ENCODE measurements around the gene IQCH.
"Not testable (repeated sequence)": the region's sequence is repeated elsewhere in the genome, so short reads cannot be mapped to it uniquely, and the experiment has no call there.

The IQCH gene

DNA sequence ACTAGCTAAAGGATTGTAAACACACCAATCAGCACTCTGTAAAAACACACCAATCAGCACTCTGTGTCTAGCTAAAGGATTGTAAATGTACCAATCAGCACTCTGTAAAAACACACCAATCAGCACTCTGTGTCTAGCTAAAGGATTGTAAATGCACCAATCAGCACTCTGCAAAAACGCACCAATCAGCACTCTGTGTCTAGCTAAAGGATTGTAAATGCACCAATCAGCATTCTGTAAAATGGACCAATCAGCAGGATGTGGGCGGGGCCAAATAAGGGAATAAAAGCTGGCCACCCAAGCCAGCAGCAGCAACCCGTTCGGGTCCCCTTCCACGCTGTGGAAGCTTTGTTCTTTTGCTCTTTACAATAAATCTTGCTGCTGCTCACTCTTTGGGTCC, 8.0 kb upstream of the IQCH start:
- not testable (repeated sequence) for DNase-seq (ENCODE audit: low read depth in 2 of 2)

DNA sequence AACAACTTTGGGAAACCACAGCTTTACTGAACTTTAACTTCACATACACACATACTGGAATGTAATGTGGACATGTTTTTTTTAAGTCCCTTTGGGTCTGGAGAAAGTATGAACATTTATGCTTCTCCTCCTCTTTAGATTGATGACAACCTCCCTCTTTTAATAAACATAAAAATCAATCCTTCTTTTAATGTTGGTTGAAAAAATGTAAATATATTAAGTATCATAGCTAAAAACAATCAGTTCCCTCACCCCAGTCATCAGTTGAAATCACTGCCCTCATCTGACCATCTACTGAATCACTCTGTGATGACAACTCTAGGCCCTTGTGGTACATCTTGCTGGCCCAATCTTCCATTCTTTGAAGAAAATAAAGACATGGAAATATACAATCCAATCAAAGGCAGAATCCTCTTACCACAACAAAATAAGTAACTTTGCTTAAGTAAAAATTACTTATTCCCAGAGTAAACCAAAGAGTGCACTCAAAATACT, 6.5 kb upstream of the IQCH start:
- no peak for DNase-seq (ENCODE audit: low read depth in 2 of 2)

DNA sequence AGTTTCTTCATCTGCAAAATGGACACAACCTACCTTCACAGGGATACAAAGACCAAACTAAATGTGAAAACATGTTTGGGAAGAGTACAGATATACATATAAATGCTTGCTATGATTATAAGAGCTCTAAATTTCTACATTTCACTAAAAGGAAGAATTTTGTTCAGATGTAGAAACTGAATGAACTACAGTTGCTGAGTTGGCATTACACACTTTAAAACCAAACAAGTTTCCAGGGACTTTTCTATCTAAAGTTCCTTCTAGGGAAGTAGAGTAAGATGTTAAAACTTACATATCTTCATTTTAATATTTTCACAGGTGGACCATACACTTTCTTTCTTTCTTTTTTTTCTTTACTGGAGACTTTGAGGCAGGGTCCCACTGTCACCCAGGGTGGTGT, 4.8 kb upstream of the IQCH start:
- no peak for DNase-seq (ENCODE audit: low read depth in 2 of 2)

DNA sequence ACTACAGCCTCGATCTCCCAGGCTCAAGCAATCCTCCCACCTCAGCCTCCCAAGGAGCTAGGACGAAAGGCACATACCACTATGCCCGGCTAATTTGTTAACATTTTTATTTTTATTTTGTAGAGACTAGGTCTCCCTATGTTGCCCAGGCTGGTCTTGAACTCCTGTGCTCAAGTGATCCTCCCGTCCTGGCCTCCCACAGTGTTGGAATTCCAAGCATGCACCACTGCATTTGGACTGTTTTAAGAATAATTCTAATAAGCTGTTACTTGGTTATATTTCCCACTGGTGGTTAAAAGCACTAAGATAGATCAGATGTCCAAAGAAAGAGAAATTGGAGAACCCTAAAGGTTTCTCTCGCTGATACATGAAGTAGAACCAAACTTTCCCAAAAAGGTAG, 3.3 kb upstream of the IQCH start:
- no peak for DNase-seq (ENCODE audit: low read depth in 2 of 2)

DNA sequence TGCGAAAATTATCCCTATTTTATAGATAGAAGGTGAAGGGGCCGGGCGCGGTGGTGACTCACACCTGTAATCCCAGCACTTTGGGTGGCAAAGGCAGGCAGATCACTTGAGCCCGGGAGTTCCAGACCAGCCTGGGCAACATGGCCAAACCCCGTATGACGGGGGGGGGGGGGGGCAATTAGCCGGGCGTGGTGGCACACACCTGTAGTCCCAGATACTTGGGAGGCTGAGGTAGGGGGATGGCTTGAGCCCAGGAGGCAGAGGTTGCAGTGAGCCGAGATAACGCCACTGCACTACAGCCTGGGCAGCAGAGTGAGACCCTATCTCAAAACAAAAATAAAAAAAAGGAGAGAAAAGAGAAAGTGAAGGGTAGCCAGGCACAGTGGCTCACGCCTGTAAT, 1.5 kb upstream of the IQCH start:
- no peak for DNase-seq (ENCODE audit: low read depth in 2 of 2)

DNA sequence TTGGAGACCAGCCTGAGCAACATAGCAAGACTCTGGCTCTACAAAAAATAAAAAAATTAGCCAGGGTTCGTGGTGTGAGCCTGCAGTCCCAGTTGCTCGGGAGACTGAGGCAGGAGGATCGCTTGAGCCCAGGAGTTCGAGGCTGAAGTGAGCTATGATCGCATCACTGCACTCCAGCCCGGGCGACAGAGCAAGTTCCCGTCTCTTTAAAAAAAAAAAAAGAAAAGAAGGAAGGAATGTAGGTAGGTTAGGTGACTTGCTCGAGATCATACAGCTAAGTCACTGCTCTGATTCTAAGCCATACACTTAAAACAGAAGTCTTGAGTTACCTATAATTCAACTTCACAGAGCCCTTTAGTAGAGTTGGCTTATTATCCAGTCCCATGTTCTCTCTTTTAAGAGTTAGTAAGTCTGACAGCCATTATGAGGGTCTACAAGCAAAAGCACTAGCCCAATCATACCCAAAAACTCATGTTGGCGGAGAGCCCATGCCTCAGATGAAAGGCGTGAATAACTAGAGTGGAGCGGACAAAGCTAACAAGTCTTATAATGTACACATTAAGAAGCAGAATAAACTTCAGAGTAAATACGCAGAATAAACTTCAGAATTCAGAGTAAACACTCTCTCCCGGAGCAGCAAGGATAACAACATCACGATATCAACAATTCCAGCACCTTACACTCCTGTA, 893 bp upstream of the IQCH start:
- DNase-seq (ENCODE audit: low read depth in 2 of 2) = no peak

DNA sequence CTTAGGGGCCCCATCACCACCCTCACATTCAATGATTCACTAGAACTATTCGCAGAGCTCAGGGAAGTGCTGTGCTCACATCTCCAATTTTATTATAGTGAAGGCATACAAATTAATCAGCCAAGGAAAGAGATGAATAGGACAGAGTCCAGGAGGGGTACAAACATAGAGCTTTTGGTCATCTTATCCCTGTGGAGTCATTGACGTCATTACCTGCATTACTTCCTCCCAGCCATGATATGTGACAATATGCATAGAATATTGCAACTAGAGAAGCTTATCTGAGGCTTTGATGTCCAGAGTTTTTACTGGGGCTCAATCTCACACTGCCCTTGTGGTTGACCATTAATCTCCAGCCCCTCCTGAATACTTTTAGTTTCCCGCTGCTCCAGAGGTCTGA, 1.5 kb downstream of the IQCH start:
- DNase-seq (ENCODE audit: low read depth in 2 of 2) = no peak

DNA sequence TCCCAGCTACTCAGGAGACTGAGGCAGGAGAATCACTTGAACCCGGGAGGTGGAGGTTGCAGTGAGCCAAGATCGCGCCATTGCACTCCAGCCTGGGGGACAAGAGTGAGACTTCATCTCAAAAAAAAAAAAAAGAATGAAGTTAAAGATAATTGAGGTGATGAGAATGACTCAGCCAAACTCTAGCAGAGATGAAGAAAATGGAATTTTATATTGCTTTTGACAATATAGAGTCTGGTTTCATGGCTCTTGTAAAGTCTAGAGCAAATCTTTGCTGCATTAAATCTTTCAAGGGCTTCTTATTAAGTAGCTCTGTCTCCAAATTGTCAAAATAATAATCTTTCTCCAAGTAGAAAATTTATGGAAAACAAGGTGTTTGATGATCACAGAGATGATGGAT, 3.8 kb downstream of the IQCH start:
- DNase-seq (ENCODE audit: low read depth in 2 of 2) = not testable (repeated sequence)

DNA sequence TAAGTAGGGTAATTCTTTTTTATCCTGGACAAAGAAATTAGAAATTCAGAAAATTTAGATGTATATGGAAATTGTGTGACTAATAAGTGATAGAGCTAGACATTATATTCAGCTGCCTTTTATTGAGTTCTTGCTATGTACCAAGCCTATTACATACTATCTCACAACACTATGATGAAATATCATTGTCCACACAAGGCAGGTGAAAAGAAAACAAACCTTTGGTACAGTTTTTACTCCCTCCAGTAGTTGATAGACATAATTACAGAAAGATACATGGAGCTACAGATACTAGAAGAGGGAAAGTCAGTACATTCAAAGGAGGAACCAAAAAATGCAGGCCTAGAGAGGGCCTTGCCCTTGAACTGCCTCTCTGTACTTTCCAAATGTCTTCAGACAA, 4.8 kb downstream of the IQCH start:
- DNase-seq (ENCODE audit: low read depth in 2 of 2) = no peak

DNA sequence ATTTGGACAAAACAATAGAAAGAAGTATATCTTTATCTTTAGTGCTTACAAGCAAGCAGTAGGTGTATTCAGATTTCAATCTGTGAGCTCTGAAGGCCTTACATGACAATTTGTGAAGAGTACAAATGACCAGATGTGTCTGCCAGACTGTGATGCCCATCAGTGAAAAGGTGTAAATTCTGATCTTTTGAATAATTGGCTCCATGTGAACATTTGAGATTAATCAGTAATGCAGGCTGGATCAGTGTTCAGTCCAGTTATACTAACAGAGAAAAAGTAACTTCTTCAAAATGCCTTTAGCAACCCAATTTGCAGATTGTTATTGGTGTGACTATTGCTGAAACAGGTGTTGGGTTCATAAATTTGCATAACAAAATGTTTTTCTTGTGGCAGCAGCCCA, 5.2 kb downstream of the IQCH start:
- no peak for DNase-seq (ENCODE audit: low read depth in 2 of 2)

DNA sequence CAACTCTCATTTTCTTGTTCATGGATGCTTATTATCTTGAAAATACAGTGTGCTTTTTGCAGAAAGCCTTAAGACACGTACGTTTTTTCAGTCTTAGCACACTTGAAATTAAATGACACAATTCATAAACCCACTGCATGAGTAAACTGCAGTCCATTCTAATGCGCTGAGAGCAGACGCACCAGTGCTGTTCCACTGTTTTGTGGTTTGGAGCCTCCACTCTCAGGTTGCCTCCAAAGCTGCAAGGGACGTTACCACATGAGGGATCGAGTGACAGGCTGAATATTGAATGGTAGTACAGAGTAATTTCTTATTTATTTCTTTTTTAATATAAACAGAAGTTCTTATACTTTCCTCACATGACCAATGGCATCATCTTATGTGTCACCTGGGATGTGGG, 12.3 kb downstream of the IQCH start:
- DNase-seq (ENCODE audit: low read depth in 2 of 2) = no peak

DNA sequence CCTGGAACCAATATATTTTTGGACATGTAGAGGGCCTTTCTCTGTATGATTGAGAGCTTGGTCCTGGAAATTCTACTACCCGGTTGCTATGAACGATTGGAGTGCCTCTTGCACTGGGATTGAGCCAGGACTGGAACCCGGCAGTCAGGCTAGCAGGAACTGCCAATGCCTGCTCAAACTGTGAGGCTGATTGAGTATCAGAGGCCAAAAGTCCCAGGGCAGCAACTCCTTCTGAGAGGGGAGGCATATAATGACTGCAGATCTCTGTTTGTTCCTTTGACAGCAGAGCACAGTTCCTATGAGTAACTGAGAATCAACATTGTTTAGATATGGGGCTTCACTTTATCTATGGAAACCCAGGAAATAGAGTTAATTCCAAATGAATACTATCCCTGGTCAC, 12.9 kb downstream of the IQCH start:
- no peak for DNase-seq (ENCODE audit: low read depth in 2 of 2)

DNA sequence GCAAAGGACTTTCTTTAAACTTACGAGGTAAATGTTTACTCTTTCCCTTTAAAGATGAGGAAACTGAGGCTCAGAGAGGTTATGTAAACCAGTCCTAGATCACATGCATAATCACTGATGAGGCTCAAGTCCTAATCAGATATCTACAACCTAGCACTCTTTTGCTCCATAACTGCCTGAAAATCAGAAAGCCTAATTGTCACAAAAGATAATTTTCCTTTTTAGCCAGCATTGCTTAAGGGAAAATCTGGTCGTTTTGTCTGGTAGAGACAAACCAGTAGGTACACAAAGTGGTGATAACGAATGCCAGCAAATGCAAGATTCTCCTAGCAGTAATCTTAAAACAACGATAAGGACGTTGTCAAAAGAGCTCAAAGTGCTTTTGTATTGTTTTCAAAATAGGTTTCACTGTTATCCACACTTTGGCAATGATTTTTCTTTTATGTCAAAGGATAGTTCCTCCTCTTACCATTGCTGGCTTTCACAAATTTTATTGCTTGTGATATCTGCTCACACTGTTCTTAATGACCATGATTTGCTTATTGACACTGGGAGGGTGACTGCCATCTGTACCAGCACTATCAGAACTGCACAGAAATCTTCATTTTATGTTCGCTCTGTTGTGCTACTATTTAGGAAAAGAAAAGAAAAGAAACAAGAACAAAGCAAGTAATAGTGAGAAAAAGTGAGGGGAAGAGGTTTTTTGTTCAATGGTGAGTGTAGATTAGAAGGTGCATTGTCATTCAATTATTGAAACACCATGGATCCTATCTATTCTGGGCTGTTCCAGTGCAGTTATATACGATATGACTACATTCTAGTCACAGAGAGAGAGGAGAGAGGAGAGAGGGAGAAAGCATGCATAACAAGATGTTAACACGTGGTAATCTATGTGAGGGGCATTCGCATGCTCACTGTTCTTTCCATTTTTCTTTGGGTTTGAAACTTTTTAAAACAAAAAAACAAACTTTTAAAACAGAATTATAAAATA, 13.7 kb downstream of the IQCH start:
- DNase-seq (ENCODE audit: low read depth in 2 of 2) = no peak

DNA sequence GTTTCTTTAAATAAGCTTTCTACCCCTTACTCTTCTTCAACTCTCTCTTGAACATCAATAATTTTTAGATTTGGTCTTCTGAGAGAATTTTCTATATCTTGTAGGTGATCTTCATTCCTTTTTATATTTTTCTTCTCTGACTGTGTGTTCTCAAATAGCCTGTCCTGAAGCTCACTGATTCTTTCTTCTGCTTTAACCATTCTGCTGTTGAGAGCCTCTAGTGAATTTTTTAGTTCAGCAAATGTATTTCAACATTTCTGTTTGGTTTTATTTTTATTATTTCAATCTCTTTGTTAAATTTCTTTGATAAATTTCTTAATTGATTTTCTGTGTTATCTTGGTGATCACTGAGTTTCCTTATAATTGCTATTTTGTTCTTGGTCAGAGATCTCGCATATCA, 19.6 kb downstream of the IQCH start:
- DNase-seq (ENCODE audit: low read depth in 2 of 2) = no peak

DNA sequence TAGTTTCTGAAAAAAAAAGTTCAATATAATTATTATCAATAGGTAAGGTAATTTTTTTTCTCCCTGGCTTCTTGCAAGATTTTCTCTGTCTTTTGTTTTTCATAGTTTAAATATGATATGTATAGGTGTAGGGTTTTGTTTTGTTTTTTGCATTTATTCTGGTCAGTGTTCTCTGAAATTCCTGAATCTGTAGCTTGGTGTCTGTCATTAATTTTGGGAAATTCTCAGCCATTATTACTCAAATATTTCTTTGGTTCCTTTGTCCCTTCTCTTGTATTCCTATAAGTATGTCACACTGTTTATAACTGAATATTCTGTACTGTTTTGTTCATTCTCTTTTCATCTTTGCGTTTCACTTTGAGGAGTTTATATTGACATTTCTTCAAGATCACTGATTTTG, 22.1 kb downstream of the IQCH start:
- DNase-seq (ENCODE audit: low read depth in 2 of 2) = no peak

DNA sequence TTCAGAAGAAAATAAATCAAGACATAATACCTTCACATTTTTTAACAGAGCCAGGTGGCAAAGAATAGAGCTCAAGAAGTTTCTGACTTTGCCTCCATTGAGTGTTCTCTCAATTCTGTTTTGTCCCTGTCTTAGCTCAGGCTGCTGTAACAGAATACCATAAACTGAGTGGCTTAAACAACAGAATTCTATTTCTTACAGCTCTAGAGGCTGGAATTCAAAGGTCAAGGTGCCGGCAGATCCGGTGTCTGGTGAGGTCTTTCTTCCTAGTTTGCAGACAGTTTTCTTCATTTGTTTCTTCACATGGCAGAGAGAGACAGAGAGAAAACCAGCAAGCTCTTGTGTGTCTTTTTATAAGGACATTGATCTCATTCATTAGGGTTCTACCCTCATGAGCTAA, 25.6 kb downstream of the IQCH start:
- DNase-seq (ENCODE audit: low read depth in 2 of 2) = no peak

DNA sequence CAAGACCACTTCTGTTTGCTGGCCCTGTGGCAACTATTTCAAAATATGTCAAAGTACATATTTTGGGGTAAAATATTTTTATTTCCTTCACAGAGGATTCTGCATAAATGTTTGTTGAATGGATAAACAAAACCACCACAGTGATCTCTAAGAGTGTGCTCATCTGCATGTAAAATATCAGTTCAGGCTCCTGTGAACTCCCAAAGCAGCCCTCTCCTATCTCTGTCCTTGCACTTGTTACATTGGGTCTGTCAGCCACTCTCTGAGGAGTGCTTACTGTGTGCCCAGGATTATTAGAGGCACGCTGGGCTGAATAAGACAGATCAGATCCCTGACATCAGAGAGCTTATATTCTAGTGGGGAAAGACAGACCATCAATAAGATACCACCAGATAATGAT, 27.1 kb downstream of the IQCH start:
- no peak for DNase-seq (ENCODE audit: low read depth in 2 of 2)

DNA sequence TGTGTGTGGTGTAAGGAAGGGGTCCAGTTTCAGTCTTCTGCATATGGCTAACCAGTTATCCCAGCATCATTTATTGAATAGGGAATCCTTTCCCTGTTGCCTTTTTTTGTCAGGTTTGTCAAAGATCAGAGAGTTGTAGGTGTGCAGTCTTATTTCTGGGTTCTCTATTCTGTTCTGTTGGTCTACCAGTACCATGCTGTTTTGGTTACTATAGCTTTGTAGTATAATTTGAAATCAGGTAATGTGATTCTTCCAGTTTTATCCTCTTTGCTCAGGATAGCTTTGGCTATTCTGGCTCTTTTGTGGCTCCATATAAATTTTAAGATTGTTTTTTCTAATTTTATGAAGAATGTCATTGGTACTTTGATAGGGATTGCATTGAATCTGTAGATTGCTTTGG, 31.0 kb downstream of the IQCH start:
- DNase-seq (ENCODE audit: low read depth in 2 of 2) = not testable (repeated sequence)

DNA sequence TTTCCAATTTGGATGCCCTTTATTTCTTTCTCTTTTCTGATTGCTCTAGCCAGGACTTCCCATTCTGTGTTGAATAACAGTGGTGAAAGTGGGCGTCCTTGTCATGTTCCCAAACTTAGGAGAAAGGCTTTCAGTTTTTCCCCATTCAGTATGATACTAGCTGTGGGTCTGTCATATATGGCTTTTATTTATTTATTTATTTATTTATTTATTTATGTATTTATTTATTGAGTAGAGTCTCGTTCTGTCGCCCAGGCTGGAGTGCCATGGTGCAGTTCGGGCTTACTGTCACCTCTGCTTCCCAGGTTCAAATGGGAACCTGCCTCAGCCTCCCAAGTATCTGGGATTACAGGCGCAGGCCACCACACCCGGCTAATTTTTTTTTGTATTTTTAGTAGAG, 31.8 kb downstream of the IQCH start:
- not testable (repeated sequence) for DNase-seq (ENCODE audit: low read depth in 2 of 2)

DNA sequence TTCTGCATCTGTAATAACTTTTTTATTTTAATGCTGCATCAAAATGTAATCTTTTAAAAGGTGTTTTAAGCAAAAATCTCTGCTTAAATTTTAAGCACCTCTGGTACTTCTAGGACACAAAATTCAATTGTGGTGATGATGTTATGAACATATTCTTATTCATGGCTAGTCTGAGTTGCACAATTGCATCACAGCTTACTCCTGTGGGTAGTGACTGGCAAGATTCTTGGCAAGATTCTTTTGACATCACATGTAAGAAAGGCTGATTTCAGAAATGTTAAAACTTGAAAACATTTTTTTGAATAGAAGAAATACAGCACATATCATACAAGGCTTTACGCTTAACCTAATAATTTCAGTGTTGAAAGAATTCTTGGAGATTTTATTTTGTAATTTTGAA, 35.7 kb downstream of the IQCH start:
- DNase-seq (ENCODE audit: low read depth in 2 of 2) = no peak

DNA sequence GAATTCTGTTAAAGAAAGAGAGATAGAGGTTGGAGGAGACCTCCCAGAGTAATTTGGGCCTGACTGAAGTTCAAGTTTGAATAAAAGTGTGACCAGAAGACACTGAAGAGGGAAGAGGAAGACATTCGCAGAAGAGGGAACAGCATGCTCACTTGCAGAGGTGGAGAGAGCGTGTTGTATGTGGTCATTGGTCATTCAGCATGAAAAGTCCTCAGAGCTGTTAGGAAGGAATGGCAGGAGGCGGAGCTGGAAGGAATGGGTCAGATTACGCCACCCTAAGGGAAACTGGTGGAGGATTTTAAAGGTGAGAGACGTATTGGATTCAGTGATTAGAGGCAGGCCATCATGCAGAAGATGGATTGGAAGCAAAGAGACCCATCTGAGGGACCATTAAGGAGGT, 41.6 kb downstream of the IQCH start:
- DNase-seq (ENCODE audit: low read depth in 2 of 2) = no peak

DNA sequence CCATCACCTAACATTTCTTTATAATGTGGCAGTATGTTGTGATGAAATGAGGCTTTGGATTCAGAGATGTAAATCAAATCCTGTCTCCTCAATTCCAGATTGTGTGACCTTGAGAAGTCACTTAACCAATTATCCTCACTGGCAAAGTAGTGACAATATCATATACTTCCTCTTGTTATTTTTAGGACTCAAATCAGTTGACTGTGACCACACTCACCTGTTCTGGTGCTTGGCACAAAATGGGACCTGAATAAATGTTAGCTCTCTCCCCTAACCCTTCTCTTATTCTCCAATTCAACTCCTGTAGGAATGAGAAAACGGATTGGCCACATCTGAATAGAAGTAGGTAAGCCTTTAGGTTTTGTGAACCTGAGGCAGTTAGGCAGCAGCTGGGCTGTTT, 42.1 kb downstream of the IQCH start:
- no peak for DNase-seq (ENCODE audit: low read depth in 2 of 2)

Data from fibroblast of skin of left biceps (primary cell).